ENCODE results near the gene MMP11.

MMP11 gene

DNA sequence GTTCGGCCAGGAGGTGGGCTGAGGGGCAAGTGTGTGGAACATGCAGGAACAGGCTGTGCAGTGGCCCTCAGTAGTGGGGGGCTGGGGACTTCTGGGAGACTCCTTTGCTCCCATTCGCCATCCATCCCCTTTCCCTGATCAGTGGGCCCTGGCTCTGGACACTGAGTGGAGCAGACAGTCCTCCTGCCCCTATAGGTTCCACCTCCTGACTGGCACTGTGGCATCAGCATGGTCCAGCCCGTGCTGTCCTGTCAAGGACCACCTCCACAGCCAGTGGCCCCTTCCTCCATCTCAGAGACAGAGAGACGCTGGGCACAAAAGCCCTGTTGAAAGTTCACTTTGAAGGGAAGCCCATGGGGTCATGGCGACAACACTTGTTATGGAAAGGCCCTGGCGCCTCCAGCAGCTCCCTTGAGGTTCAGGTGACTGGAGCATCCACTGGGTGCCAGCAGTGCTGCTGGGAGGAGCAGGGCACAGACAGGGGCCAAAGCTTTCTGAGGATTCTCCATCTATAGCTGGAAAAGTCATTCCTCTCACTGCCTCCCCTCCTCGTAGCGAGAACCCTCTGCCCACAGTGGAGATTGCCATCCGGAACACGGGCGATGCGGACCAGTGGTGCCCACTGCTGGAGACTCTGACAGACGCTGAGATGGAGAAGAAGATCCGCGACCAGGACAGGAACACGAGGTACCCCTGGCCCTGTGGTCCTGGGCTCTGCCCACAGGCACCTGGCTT is 60.5 kb downstream of the MMP11 start:
- no peak for DNase-seq
